EL (cell line): Measurements from ENCODE around the gene MORN1.
"Not testable (repeated sequence)": the region's sequence is repeated elsewhere in the genome, so short reads cannot be mapped to it uniquely, and the experiment has no call there.

Experiments
- DNase-seq: peaks from one replicate; pipeline ENCODE4 v3.0.0-alpha.2; 2016

MORN1 gene

DNA sequence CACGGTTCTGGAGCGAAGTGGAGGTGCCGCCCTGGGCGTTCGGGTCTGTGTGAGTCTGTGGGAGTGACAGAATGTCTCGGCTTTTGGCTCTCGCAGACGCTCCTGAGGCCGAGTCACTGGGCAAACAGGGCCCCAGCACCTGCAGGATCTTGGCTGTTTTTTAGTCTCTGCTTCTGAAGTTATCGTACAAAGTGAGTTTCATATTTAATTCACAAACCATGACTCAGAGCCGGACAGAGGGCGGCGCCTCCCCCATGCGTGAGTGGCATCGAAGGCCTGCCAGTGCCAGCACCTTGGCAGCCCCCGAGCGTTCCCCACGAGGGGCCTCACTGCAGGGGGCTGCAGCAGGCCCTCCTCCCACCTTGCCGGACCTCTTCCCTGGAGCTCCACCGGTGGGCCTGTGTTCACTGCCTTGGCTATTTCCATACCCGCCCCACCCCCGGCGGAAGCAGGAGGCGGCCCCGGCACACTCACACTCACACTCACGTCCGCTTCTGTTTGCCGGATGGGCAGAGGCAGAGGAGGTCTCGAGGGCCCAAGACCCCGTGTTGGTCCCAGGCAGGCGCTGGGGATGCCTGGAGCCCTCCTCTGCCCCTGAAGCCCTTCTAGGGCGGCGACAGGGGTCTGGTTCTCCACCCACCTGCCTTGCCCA is 56.3 kb downstream of the MORN1 start:
- DNase-seq = no peak

GRCh38 chr1:2334366-2334765 is 57.0 kb downstream of the MORN1 start:
- no peak for DNase-seq

DNA sequence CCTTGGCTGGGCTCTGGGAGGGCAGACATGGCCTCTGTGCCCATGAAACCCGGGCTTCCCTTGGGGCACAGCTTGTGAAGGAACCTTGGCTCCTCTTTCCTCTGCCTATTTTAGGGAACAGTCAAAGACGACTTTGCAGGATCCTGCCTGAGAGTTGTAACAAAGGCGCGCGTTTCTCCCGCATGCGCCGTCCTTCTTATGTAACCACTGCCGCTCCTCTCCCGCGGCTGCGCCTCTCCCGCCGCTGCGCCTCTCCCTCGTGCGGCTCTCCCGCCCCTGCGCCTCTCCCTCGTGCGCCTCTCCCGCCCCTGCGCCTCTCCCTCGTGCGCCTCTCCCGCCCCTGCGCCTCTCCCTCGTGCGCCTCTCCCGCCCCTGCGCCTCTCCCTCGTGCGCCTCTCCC is 59.8 kb downstream of the MORN1 start:
- DNase-seq = not testable (repeated sequence)

DNA sequence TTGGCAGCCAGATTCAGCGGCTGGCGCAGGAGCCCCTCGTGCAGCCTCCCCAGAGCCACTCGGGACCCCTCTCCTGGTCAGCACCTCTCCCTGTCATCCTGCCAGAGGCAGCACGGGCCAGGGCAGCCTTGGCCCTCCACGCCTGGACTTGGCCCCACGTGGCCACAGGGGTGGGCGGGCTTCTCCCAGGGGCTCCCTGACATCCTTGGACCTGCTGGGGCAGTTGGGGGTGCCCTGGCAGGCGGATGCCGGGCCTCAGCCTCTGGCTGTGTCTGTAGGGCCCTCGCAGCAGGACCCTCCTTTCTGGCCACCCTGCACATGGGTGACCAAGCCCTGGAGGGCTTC is 60.2 kb downstream of the MORN1 start:
- no peak for DNase-seq

- peak; percentile 91 for DNase-seq
These were observed 60.7 kb downstream of the MORN1 start for GRCh38 chr1:2330519-2331199.

- no peak for DNase-seq
These were observed 61.3 kb downstream of the MORN1 start for GRCh38 chr1:2330035-2330434.

DNA sequence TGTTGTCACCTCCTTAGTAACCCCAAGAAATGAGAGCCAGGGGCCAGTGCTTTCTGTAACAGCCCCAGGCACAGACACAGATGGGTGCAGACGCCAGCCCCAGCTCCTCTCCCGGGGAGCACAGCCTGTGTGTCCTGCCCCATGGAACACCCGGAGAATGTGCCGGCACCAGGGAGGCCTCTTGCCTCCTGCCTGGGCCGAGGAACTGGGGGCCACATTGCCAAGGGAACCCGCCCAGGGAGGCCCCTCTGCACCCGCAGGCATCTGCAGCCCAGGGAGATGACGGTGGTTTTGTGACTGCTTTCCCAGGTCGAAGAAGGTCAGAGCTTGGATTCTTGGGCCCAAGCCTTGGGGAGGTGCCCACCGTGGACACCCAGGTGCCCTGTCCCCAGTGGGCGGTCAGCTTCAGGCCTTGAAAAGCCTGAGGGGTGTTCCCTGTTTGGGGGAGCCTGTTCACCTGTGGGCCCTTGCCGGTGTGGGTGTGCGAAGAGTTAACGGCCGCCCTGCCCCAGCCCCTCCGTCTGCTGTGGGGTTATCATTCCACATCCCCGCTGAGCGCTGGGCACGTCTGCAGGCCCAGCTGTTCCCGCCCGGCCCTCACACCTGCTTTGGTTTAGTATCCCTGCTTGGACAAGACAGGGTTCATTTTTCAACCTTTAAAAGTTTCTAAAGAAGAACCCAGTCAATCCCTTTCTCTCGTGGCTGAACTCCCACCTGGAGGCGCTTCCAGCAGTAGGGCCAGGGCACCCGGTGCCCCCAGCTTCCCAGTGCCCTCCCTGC is 62.5 kb downstream of the MORN1 start:
- no peak for DNase-seq

DNA sequence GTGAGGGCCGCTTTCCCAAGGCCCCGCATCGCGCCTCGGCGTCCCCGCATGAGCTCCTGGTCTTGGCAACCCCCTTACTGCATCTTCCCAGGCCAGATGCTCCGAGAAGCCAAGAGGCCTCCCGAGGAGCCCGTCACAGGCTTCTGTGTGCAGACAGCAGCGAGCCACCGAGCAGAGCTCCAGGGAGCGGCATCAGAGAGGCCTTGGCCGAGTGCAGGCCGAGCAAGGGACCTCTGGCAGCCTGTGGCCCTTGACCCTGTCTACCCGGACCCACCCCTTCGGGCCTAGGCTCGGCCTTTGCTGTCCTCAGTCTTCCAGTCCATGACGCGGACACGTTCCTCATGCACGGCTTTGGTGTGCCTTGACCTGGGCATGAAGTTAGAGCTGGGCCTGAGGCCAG is 63.5 kb downstream of the MORN1 start:
- no peak for DNase-seq

GRCh38 chr1:2327162-2327561 is 64.2 kb downstream of the MORN1 start:
- not testable (repeated sequence) for DNase-seq

DNA sequence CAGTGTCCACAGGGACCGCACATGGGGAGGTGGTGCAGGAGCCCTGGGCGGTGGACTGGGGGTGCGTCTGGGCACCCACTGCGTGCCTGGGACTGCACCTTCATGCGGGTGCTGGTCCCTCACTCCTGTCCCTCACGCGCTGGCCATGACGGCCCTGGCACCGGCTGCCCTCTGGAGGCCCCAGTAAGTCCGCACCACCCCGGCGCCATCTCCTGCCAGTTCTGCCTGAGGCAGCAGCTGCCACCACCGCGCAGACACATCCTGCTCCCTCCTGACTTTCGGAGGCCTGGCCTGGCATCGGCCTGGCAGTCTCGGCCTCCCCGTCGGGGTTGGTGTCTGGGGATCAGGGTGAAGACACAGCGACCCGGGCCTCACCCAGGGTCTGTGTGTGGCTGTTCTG is 64.8 kb downstream of the MORN1 start:
- DNase-seq = no peak

DNA sequence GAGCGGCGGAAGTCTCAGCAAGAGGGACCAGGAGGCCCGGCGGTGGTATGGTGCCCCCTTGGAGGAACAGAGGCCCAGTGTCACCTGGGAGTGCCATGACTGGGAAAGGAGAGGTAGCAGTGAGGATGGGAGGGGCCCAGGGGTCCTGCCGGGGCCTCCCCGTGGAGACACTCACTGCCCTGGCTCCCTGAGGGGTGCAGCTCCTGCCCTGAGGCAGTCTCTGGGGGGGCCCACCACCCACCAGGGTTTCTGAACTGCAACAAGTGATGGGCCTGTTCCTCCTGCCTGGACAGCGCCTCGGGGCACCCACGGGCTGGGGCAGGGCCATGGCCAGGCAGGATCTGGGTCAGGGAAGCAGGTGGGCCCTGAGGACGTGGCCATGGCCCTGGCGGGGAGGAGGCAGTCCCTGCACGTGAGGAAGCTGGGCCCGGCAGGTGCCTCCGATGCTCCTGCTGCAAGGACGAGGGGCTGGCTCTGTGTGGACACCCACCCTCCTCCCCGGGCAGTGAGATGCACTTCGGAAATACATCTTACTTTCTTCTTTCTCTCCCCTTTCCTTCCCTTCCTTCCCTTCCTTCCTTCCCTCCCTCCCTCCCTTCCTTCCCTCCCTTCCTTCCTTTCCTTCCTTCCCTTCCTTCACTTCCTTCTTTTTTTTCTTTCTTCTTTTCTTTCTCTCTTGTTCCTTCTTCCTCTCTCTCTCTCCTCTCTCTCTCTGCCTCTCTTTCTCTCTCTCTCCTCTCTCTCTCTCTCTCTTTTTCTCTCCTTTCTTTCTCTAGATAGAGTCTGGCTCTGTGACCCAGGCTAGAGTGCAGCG is 66.6 kb downstream of the MORN1 start:
- DNase-seq = no peak

DNA sequence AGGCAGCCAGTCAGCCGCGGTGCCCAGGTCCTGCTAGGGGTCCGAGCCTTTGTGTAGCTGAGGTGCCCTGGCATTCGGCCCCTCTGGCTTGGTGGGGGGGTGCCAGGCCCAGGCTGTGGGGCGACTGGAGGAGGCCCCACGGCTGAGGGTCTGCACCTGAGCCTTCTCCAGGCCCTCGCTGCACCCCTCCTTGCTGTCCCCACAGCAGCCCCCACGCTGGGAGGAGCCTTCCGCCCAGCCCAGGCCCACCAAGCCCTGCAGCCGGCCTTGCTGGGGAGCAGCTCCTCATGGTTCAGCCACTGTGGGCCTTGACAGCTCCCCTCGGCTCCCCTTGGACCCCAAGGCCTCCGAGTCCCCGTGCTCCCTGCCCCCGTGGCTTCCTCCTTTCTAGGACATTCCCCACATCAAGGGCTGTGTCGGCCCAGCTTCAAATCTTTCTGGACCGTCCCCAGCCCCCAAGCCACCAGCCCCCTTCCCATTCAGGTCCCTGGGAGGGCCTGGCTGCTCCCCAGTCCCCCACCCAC is 67.8 kb downstream of the MORN1 start:
- no peak for DNase-seq

DNA sequence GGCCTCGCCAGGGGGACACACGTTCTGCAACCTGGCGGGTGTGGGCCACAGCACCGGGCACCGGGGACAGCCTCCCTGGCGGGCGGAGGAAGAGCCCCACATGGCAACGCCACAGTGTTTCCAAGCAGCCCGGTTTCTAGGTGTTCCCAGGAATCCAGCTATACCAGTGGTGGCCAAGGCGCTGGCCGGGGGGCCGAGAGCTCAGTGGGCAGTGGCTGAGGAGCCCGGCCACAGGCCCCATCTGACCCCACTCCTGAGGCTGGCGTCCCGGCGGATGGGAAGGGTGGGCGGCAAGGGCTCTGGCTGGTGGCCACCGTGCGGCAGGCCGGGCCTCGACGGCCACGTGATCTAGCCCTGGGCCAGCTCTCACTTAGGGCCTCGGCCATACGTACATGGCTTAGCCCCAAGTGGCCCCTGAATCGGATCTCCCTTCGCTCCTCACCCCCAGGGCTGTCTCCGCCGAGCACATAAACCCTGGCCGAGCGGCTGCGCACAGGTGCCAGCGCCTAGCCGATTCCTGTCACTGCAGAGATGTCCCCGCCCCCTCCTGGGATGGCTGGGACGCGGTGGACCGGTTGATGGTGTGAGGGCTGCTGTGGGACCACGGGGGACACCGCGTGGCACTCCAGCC is 68.7 kb downstream of the MORN1 start:
- no peak for DNase-seq

GRCh38 chr1:2322065-2322571 is 69.2 kb downstream of the MORN1 start:
- peak; percentile 77 for DNase-seq

GRCh38 chr1:2320760-2321667 is 70.3 kb downstream of the MORN1 start:
- no peak for DNase-seq

DNA sequence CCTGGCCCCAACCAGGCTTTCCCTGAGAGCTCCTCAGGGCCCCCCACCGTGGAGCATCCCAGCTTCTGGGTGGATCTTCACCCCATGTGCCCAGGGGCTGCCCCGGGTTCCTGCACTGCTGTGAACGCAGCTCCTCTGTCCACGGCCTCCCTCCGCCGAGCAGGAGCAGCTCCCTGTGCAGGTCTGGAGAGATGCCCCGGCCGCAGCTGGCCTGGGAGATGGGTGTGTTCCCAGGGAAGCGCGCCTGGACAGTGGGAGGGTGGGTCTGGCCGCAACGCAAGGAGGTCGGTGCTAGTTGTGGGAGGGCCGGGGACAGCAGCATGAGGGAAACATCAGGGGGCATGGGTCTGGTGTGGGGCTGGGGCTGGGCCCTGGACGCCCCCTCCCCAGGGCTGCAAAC is 71.3 kb downstream of the MORN1 start:
- no peak for DNase-seq

GRCh38 chr1:2319291-2319690 is 72.1 kb downstream of the MORN1 start:
- no peak for DNase-seq

DNA sequence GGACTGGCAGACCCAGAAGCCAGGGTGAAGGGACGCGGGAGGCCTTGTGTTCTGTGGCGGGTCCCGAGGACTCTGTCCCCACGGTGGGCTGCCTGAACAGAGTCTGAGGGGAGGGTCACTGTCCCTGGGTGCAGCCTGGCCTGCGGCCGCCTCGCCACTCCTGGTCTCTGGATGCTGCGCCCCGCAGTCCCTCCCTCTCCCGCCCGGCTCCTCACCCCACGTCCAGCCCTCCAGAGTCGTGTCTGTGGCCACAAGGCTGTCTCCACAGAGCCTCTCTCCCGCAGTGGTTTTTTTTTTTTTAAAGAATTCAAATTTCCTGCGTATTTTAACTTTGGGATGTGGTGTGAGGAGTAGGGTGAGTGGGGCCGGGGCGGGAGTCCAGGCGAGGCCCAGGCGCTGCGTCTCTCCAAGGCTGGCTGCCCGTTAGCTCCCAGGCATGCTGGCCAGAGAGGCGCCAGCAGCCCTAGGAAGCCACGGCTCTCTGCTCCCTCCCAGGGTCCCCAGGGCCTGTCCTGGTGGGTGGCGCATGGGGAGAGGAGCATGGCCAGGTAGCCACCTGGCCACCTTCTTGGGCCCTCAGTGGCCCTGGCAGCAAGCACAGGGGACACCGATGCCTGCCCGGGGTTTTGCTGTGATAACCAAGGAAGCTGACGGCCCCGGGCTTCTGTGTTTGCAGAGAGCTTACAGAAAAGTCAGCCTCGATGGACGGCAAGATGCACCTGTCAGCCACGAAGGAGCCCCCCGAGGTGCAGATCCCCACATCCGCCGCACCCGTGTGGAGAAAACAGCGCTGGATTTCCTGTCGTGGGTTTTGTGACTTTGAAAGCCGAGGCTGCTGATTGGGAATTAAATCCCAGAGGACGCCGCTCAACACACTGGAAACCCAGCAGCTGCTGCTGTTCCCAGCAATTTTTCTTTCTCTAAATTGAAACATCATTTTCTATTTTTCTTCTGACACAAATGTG is 72.8 kb downstream of the MORN1 start:
- DNase-seq = no peak

DNA sequence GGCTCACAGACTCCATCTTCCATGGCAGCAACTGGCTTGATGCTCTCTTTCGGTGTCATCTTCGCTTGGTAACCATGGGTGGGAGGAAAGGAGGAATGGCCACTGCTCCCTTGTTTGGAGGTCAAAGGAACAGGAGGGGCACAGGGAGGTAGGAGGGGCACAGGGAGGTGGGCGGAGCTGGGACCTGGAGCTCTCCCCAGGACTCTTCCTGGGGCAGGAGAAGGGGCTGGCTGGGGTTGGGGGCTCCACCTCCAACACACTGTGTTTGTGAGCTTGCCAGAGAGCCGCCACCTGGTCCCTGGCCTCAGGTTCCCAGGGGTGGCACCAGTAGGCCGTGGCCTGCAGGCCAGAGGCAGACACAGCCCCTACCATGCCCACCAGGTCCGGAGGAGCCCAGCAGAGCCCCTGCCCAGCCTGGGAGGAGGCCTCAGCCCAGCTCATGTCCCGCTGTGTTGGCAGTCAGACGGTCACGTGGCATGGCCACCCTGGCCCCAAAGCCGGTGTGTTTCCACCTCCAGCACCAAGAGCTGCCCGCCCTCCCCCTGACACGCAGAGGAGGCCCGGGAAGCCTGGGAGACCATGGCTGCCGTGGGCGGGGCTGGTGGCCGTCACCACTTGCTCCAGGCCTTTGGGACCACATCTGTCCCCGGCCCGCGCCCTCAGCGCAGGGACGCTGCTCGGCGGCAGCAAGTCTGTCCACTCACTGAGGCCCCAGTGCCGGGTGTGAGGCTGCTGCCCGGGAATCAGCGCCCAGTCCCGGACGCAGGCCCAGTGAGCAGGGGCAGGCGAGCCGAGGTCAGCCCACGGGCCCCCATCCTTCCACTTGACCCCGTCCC is 73.9 kb downstream of the MORN1 start:
- no peak for DNase-seq
